DMS53 treated with DMSO at 0.1 percent for 48 hours (cell line): Measurements from ENCODE around the gene OPCML.

Experiments used
- DNase-seq: peaks from one replicate; lab custom pipeline; 2025; ENCODE audit not compliant: unreplicated experiment; lab: John Stamatoyannopoulos, UW

The OPCML gene

GRCh38 chr11:133081020-133081419, 451.3 kb downstream of the OPCML start:
- DNase-seq = no peak

GRCh38 chr11:133078591-133079404, 453.5 kb downstream of the OPCML start:
- DNase-seq = peak; percentile 33

- no peak for DNase-seq
Observed at GRCh38 chr11:133078012-133078411, 454.3 kb downstream of the OPCML start.

GRCh38 chr11:133075351-133075750, 456.9 kb downstream of the OPCML start:
- no peak for DNase-seq

- DNase-seq = no peak
Observed at GRCh38 chr11:133072858-133073582, 459.3 kb downstream of the OPCML start.

- no peak for DNase-seq
Observed at GRCh38 chr11:133072378-133072777, 459.9 kb downstream of the OPCML start.

GRCh38 chr11:133070791-133071190, 461.5 kb downstream of the OPCML start:
- no peak for DNase-seq

GRCh38 chr11:133070021-133070713, 462.1 kb downstream of the OPCML start:
- no peak for DNase-seq

- DNase-seq = no peak
Observed at GRCh38 chr11:133065847-133066485, 466.3 kb downstream of the OPCML start.

GRCh38 chr11:133064961-133065360, 467.3 kb downstream of the OPCML start:
- DNase-seq = no peak

GRCh38 chr11:133064152-133064877, 468.0 kb downstream of the OPCML start:
- DNase-seq = peak; percentile 65

- DNase-seq = no peak
Observed at GRCh38 chr11:133058501-133058900, 473.8 kb downstream of the OPCML start.

GRCh38 chr11:133053124-133053776, 479.1 kb downstream of the OPCML start:
- no peak for DNase-seq

GRCh38 chr11:133052537-133052936, 479.8 kb downstream of the OPCML start:
- no peak for DNase-seq

GRCh38 chr11:133049244-133050019, 482.9 kb downstream of the OPCML start:
- DNase-seq = no peak

GRCh38 chr11:133048270-133048669, 484.0 kb downstream of the OPCML start:
- DNase-seq = no peak

- DNase-seq = no peak
Observed at GRCh38 chr11:133047771-133048115, 484.6 kb downstream of the OPCML start.

GRCh38 chr11:133047036-133047770, 485.1 kb downstream of the OPCML start:
- DNase-seq = no peak

GRCh38 chr11:133046252-133046651, 486.0 kb downstream of the OPCML start:
- DNase-seq = no peak
